Measurements from ENCODE around the gene PLCXD1. TPM values are rescaled to one million over a fixed set of nuclear protein-coding genes. Genes with fewer than 3 reads are reported as not detected.
"Not testable (repeated sequence)": the region's sequence is repeated elsewhere in the genome, so short reads cannot be mapped to it uniquely, and the experiment has no call there.

The PLCXD1 gene
- total RNA-seq, 1 donor from 2014 or later = 25.9 TPM

- Histone ChIP-seq H3K9me3 (ENCODE audit: insufficient read depth, low read depth, low read length) (peaks cover 4% of the 10 kb centered on the region), H3K27ac (ENCODE audit: low read depth, low read length) (no peak overlapping the region), H3K36me3 (ENCODE audit: insufficient read depth, low read length) (no peaks in the 10 kb centered on the region), H3K4me2 (ENCODE audit: low read length) (no peak overlapping the region), H3K9ac (ENCODE audit: low read length) (no peak overlapping the region), H3K79me2 (ENCODE audit: insufficient read depth, low read length) (no peaks in the 10 kb centered on the region), H3K27me3 (ENCODE audit: insufficient read depth, low read length) (no peaks in the 10 kb centered on the region), H4K20me1 (ENCODE audit: insufficient read depth, low read length) (no peaks in the 10 kb centered on the region), H3K4me1 (ENCODE audit: insufficient read depth, low read length) (no peaks in the 10 kb centered on the region), H2AFZ (ENCODE audit: low read depth, low read length) (no peak overlapping the region), H3K4me3 (ENCODE audit: insufficient read depth, low read depth, low read length) (no peak overlapping the region)
- H3K27me3 Mint-ChIP-seq (ENCODE audit: low read depth, unreplicated experiment) = no peaks in the 10 kb centered on the region
- H3K36me3 Mint-ChIP-seq (ENCODE audit: low read depth, unreplicated experiment) = no peaks in the 10 kb centered on the region
- H3K9me3 Mint-ChIP-seq (ENCODE audit: unreplicated experiment) = peaks cover 15% of the 10 kb centered on the region
- H3K27ac Mint-ChIP-seq (ENCODE audit: unreplicated experiment) = no peak overlapping the region
- no peaks in the 10 kb centered on the region for H3K4me1 Mint-ChIP-seq (ENCODE audit: low read depth, unreplicated experiment)
- no peak for DNase-seq (ENCODE audit: low read depth)
- no peak for FAIRE-seq
- H3K4me3 Mint-ChIP-seq (ENCODE audit: unreplicated experiment) = no peak overlapping the region
- TF ChIP-seq EZH2 (IDR thresholded peaks at IDR 0.05; ENCODE audit: insufficient read depth, low read length) = no peak
- no peak for TF ChIP-seq CTCF (IDR thresholded peaks at IDR 0.05; ENCODE audit: insufficient read depth, low read depth, low read length)
Measured at GRCh38 chrX:250965-251364, 30.2 kb upstream of the PLCXD1 start.

- H3K4me3 ChIP-seq (ENCODE audit: insufficient read depth, low read depth, low read length) = not testable (repeated sequence)
Measured at GRCh38 chrX:251396-252243, 29.6 kb upstream of the PLCXD1 start.

GRCh38 chrX:252244-252956 lies 28.8 kb upstream of the PLCXD1 start:
- no peak for FAIRE-seq
- Histone ChIP-seq H3K36me3 (ENCODE audit: insufficient read depth, low read length) (no peaks in the 10 kb centered on the region), H3K9ac (ENCODE audit: low read length) (no peak overlapping the region), H4K20me1 (ENCODE audit: insufficient read depth, low read length) (no peaks in the 10 kb centered on the region), H3K27ac (ENCODE audit: low read depth, low read length) (no peak overlapping the region), H3K79me2 (ENCODE audit: insufficient read depth, low read length) (no peaks in the 10 kb centered on the region), H2AFZ (ENCODE audit: low read depth, low read length) (no peak overlapping the region), H3K4me1 (ENCODE audit: insufficient read depth, low read length) (no peaks in the 10 kb centered on the region), H3K9me3 (ENCODE audit: insufficient read depth, low read depth, low read length) (peaks cover 4% of the 10 kb centered on the region), H3K27me3 (ENCODE audit: insufficient read depth, low read length) (no peaks in the 10 kb centered on the region), H3K4me3 (ENCODE audit: insufficient read depth, low read depth, low read length) (no peak overlapping the region), H3K4me2 (ENCODE audit: low read length) (no peak overlapping the region)
- H3K4me1 Mint-ChIP-seq (ENCODE audit: low read depth, unreplicated experiment) = no peaks in the 10 kb centered on the region
- no peaks in the 10 kb centered on the region for H3K36me3 Mint-ChIP-seq (ENCODE audit: low read depth, unreplicated experiment)
- H3K27me3 Mint-ChIP-seq (ENCODE audit: low read depth, unreplicated experiment) = no peaks in the 10 kb centered on the region
- TF ChIP-seq EZH2 (IDR thresholded peaks at IDR 0.05; ENCODE audit: insufficient read depth, low read length) (no peak), CTCF (IDR thresholded peaks at IDR 0.05; ENCODE audit: insufficient read depth, low read depth, low read length) (no peak)
- H3K4me3 Mint-ChIP-seq (ENCODE audit: unreplicated experiment) = no peak overlapping the region
- H3K27ac Mint-ChIP-seq (ENCODE audit: unreplicated experiment) = no peak overlapping the region
- no peak for DNase-seq (ENCODE audit: low read depth)
- peaks cover 15% of the 10 kb centered on the region for H3K9me3 Mint-ChIP-seq (ENCODE audit: unreplicated experiment)

More at GRCh38 chrX:251396-252243, 29.6 kb upstream of the PLCXD1 start:
- not testable (repeated sequence) for H3K9me3 ChIP-seq (ENCODE audit: insufficient read depth, low read depth, low read length); H3K27me3 Mint-ChIP-seq (ENCODE audit: low read depth, unreplicated experiment); H3K4me1 ChIP-seq (ENCODE audit: insufficient read depth, low read length); H3K79me2 ChIP-seq (ENCODE audit: insufficient read depth, low read length); H3K36me3 ChIP-seq (ENCODE audit: insufficient read depth, low read length); H4K20me1 ChIP-seq (ENCODE audit: insufficient read depth, low read length); H3K27me3 ChIP-seq (ENCODE audit: insufficient read depth, low read length); DNase-seq (ENCODE audit: low read depth); H3K27ac Mint-ChIP-seq (ENCODE audit: unreplicated experiment); FAIRE-seq; H3K27ac ChIP-seq (ENCODE audit: low read depth, low read length); H2AFZ ChIP-seq (ENCODE audit: low read depth, low read length); H3K4me3 Mint-ChIP-seq (ENCODE audit: unreplicated experiment); H3K9ac ChIP-seq (ENCODE audit: low read length); H3K4me2 ChIP-seq (ENCODE audit: low read length); H3K36me3 Mint-ChIP-seq (ENCODE audit: low read depth, unreplicated experiment); H3K4me1 Mint-ChIP-seq (ENCODE audit: low read depth, unreplicated experiment)
- H3K9me3 Mint-ChIP-seq (ENCODE audit: unreplicated experiment) = peaks cover 15% of the 10 kb centered on the region
